Fibroblast of mammary gland (primary cell): ENCODE results near the gene ALDH16A1.

ENCODE experiments used
- DNase-seq: peaks from one replicate; pipeline ENCODE4 v3.0.0-alpha.2; 2010; ENCODE audit warnings: low read depth
- H3K4me3 ChIP-seq: 2 replicates; pipeline ENCODE4 v1.5.1; 2011; ENCODE audit warnings: low read depth, mild to moderate bottlenecking, low read length, moderate library complexity; ENCODE audit not compliant: control insufficient read depth
- TF ChIP-seq, protein P1 (sequence below): conservative IDR thresholded peaks from 2 replicates; pipeline ENCODE4 v1.5.1; 2011; ENCODE audit warnings: low read depth, low read length, inconsistent platforms; ENCODE audit not compliant: control insufficient read depth, insufficient read depth

ALDH16A1 gene

DNA sequence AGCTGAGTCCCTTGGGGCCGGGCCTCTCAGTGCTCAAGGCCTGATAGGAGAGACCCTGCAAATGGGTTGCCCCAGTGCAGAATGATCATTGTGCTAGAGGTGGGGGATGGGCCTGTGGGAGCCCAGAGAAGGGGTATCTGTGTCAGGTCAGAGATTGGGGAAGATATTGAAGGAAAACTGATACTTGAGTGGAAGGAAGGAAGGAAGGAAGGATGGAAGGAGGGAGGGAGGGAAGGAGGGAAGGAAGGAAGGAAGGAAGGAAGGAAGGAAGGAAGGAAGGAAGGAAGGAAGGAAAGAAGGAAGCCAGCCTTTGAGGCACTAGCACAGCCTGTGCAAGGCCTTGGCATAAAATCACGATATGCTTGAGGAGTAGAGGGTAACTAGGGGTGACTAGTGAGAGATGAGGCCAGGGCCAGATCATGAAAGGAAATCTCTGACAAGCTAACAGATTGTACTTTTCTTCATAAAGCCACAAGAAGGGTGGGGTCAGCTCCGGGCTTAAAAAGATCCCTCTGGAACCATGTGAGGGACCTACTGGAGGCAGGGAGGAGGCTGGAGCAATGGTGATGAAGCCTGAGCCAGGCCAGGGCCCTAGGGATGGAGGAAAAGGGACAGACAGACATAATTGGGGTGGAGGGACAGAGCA is 41.2 kb upstream of the ALDH16A1 start:
- TF ChIP-seq, protein P1, sequence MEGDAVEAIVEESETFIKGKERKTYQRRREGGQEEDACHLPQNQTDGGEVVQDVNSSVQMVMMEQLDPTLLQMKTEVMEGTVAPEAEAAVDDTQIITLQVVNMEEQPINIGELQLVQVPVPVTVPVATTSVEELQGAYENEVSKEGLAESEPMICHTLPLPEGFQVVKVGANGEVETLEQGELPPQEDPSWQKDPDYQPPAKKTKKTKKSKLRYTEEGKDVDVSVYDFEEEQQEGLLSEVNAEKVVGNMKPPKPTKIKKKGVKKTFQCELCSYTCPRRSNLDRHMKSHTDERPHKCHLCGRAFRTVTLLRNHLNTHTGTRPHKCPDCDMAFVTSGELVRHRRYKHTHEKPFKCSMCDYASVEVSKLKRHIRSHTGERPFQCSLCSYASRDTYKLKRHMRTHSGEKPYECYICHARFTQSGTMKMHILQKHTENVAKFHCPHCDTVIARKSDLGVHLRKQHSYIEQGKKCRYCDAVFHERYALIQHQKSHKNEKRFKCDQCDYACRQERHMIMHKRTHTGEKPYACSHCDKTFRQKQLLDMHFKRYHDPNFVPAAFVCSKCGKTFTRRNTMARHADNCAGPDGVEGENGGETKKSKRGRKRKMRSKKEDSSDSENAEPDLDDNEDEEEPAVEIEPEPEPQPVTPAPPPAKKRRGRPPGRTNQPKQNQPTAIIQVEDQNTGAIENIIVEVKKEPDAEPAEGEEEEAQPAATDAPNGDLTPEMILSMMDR, result no peak
- H3K4me3 ChIP-seq, result no peak overlapping the region
- no peak for DNase-seq

DNA sequence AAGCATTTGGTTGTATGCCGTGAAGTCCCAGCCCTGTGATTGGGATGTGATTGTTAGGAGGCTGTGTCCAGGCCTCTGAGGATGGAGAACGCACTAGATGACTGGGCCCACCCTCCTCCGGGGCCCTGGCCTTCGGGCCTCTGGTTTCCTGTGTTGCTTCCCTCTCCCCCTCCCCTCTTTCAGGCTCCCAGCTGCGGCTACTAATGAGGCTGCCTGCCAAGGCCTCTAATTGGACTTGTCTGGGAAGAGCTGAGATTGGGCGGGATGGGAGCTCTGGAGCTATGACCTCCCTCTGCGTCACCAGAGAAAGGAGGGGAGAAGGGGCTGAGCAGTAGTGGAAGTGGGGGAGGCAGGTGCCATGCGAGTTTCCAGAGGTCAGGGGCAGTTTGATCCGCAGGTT is 39.7 kb upstream of the ALDH16A1 start:
- peak; percentile 43 for DNase-seq
- H3K4me3 ChIP-seq, result no peak overlapping the region
- TF ChIP-seq, protein P1, result no peak

DNA sequence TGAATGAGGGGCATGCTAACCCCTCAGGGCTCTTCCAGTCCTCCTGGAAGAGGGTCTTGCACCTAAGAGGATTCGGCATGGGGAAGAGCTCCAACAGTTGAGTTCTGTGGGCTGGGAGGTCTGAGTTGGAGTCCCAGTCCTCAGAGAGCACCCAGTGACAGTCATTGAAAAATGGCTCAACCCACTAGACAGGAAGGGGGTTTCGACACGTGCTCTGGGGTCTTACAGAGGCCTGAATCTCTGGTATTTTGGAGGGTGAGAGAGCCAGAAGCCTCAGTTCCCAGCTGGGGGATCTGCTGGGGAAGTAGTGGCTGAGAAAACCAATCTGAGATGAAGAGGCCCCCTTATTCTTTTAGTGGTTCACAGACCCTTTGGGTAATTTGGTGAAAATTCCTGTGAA is 38.8 kb upstream of the ALDH16A1 start:
- TF ChIP-seq, protein P1, result no peak
- H3K4me3 ChIP-seq, result no peak overlapping the region
- no peak for DNase-seq

DNA sequence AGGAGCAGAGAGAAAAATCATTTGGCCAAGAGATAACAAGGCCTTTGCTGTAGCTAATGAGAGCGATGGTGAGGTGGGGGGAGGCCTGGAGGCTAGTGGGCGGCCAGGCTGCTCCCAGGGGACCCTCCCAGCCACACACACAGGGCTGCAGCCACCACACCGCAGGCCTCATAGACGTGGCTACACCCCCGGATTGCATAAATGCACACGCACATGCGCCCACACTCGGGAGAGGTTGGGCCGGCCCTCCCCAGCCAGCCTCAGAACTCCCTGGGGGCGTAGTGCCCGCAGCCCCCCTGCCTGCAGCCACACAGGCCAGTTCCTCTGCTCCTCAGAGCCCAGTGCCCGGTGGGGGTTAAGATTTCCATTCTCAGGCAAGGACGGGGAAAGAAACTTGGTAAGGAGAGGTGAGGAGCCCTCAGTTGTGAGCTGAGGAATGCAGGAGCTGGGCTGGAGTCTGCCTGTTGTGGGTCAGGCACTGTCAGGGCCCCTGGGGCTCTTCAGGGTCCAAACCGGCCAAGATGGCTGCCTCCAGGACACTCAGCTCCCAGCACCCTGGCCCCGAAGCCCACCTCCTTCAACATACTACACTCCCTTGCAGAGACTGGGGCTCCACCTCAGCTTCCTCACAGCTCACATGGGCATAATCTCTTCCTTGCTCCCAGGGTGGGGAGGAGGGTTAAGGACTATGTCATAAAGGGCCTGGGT is 37.8 kb upstream of the ALDH16A1 start:
- peak; percentile 83 for DNase-seq
- H3K4me3 ChIP-seq, result no peak overlapping the region
- TF ChIP-seq, protein P1, result no peak

DNA sequence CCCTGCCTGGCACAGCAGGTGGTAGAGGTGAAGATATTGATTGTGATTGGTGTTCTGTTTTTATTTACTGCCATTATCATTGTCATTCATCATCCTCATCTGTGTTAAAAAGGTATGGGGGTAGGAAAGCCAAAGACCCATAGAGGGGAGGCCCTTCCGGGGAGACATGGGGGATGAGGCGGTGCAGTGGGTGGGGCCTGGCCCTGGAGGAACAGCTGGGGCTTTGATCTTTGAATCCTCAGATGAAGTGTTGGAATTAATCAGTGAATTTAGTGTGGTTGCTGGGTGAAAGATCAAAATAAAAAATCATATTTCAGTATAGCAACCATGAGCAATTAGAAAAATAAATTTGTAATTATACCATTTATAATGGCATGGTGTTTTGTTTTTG is 37.2 kb upstream of the ALDH16A1 start:
- TF ChIP-seq, protein P1, result no peak
- DNase-seq, result no peak
- H3K4me3 ChIP-seq, result no peak overlapping the region

DNA sequence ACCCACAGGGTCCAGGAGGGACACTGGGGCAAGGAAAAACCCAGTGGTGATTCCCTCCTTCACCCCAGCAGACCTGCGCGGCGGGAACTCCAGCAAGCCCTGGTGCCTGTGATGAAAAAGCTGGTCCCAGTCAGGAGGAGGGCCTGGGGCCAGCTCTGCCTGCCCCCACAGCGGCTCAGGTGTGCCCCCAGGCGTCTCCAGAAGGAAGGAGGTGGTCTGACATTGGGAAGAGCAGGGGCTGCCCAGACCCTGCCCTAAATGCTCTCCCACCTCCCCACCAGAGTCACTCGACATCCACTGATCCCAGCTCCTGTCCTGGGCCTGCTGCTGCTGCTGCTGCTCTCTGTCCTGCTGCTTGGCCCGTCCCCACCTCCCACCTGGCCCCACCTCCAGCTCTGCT is 35.9 kb upstream of the ALDH16A1 start:
- TF ChIP-seq, protein P1, result no peak
- no peak overlapping the region for H3K4me3 ChIP-seq
- DNase-seq, result no peak
